GM23338 (cell line): ENCODE results near the gene DBF4B. TPM values are rescaled to one million over a fixed set of nuclear protein-coding genes. Genes with fewer than 3 reads are reported as not detected.

Experiments
- ATAC-seq: fragments of 200-7000 bp; cut with Tn5 transposase; 3 replicates; pipeline ENCODE4 v1.9.1; 2020
- DNase-seq: peaks from one replicate; pipeline ENCODE4 v3.0.0-alpha.2; 2015; ENCODE audit warnings: low spot score
- H2AFZ ChIP-seq: fragments of 200-600 bp; sonication (generic); 2 replicates; pipeline ENCODE4 v1.8.0; 2016; ENCODE audit warnings: antibody characterized with exemption, mild to moderate bottlenecking, moderate library complexity
- H3F3A ChIP-seq: fragments of 200-600 bp; sonication (generic); replicated peaks from 2 replicates; pipeline ENCODE4 v1.8.0; 2017; ENCODE audit warnings: antibody characterized with exemption, mixed run types, low read depth
- H3K27ac ChIP-seq: fragments of 200-600 bp; sonication (generic); 2 replicates; pipeline ENCODE4 v1.6.1; 2016; ENCODE audit warnings: low read depth
- H3K27me3 ChIP-seq: fragments of 200-600 bp; sonication (generic); 2 replicates; pipeline ENCODE4 v1.8.0; 2016; ENCODE audit warnings: mild to moderate bottlenecking, mixed run types, moderate library complexity; ENCODE audit not compliant: insufficient read depth
- H3K36me3 ChIP-seq: fragments of 200-600 bp; sonication (generic); 2 replicates; pipeline ENCODE4 v1.8.0; 2016; ENCODE audit warnings: mild to moderate bottlenecking; ENCODE audit not compliant: insufficient read depth
- H3K4me1 ChIP-seq: fragments of 200-600 bp; sonication (generic); 2 replicates; pipeline ENCODE4 v1.8.0; 2016; ENCODE audit warnings: mild to moderate bottlenecking, moderate library complexity; ENCODE audit not compliant: insufficient read depth
- H3K4me2 ChIP-seq: fragments of 200-600 bp; sonication (generic); 2 replicates; pipeline ENCODE4 v1.7.1; 2017; ENCODE audit warnings: mixed run types
- H3K4me3 ChIP-seq: fragments of 200-600 bp; sonication (generic); 2 replicates; pipeline ENCODE4 v1.6.1; 2016; ENCODE audit warnings: mixed run types
- H3K79me2 ChIP-seq: fragments of 200-600 bp; sonication (generic); replicated peaks from 2 replicates; pipeline ENCODE4 v1.8.0; 2017; ENCODE audit warnings: mild to moderate bottlenecking; ENCODE audit not compliant: insufficient read depth
- H3K9me2 ChIP-seq: fragments of 200-600 bp; sonication (generic); 2 replicates; pipeline ENCODE4 v1.8.0; 2017; ENCODE audit not compliant: insufficient read depth
- H4K20me1 ChIP-seq: fragments of 200-600 bp; sonication (generic); replicated peaks from 2 replicates; pipeline ENCODE4 v1.8.0; 2017; ENCODE audit warnings: mild to moderate bottlenecking; ENCODE audit not compliant: insufficient read depth
- H3K27ac Mint-ChIP-seq: 2 replicates; pipeline ENCODE4 v1.8.0; 2020; ENCODE audit warnings: inconsistent platforms, mild to moderate bottlenecking, moderate library complexity, mixed read lengths
- H3K27me3 Mint-ChIP-seq: 3 replicates; pipeline ENCODE4 v1.8.0; 2022; ENCODE audit warnings: low read depth, mild to moderate bottlenecking, moderate library complexity, mixed read lengths, inconsistent platforms; ENCODE audit not compliant: insufficient read depth, poor library complexity
- H3K36me3 Mint-ChIP-seq: 3 replicates; pipeline ENCODE4 v1.8.0; 2021; ENCODE audit warnings: low read depth, mild to moderate bottlenecking, inconsistent platforms, moderate library complexity, mixed read lengths
- H3K4me1 Mint-ChIP-seq: 3 replicates; pipeline ENCODE4 v1.8.0; 2020; ENCODE audit warnings: mild to moderate bottlenecking, inconsistent platforms, mixed read lengths
- H3K4me3 Mint-ChIP-seq: 3 replicates; pipeline ENCODE4 v1.8.0; 2021; ENCODE audit warnings: moderate library complexity, mild to moderate bottlenecking, inconsistent platforms, mixed read lengths
- H3K9me3 Mint-ChIP-seq: 3 replicates; pipeline ENCODE4 v1.8.0; 2020; ENCODE audit warnings: moderate library complexity, mild to moderate bottlenecking, inconsistent platforms, mixed read lengths
- CREB1 ChIP-seq: fragments of 250-450 bp; sonication (Bioruptor Pico); IDR thresholded peaks from 2 replicates; pipeline ENCODE4 v1.5.0; 2020; ENCODE audit warnings: low read depth, mild to moderate bottlenecking, moderate library complexity
- EZH2 ChIP-seq: fragments of 200-600 bp; sonication (generic); IDR thresholded peaks from one replicate; pipeline ENCODE4 v1.8.0; 2017; ENCODE audit warnings: antibody characterized with exemption, mild to moderate bottlenecking, low read depth; ENCODE audit not compliant: unreplicated experiment
- EZH2phosphoT487 ChIP-seq: fragments of 200-600 bp; sonication (generic); IDR thresholded peaks from one replicate; pipeline ENCODE4 v1.8.1; 2018; ENCODE audit warnings: antibody characterized with exemption; ENCODE audit not compliant: unreplicated experiment
- JUNB ChIP-seq: IDR thresholded peaks from one replicate; pipeline ENCODE4 v1.6.1; 2016; ENCODE audit warnings: antibody characterized with exemption; ENCODE audit not compliant: unreplicated experiment
- NANOG ChIP-seq: IDR thresholded peaks from 2 replicates; pipeline ENCODE4 v1.6.1; 2016; ENCODE audit warnings: antibody characterized with exemption, borderline replicate concordance
- POLR2AphosphoS5 ChIP-seq: IDR thresholded peaks from 2 replicates; pipeline ENCODE4 v1.6.1; 2016; ENCODE audit warnings: antibody characterized with exemption, low read depth
- STAT1 ChIP-seq: IDR thresholded peaks from one replicate; pipeline ENCODE4 v1.6.1; 2016; ENCODE audit warnings: antibody characterized with exemption; ENCODE audit not compliant: unreplicated experiment
- ZNF114 ChIP-seq: fragments of 250-450 bp; sonication (Bioruptor Pico); IDR thresholded peaks from 2 replicates; pipeline ENCODE4 v1.5.0; 2020; ENCODE audit warnings: mild to moderate bottlenecking, moderate library complexity
- ZNF331 ChIP-seq: fragments of 250-450 bp; sonication (Bioruptor Pico); IDR thresholded peaks from 2 replicates; pipeline ENCODE4 v1.5.0; 2020; ENCODE audit warnings: low read depth, mild to moderate bottlenecking, moderate library complexity
- polyA plus RNA-seq: library from polyadenylated mRNA; unstranded; fragments of >200 nt; fragmentation: Nextera tagmentation; extraction: Ambion mirVana; gene quantifications from 2 replicates; pipeline ENCODE4 v1.2.1, GENCODE V29; 2016
- total RNA-seq: library from RNA; depleted of rRNA; stranded (reverse); fragments of >200 nt; shearing (Covaris generic); gene quantifications from 2 replicates; pipeline ENCODE4 v1.2.3, GENCODE V29; 2014
- TF ChIP-seq, protein P1 (sequence below), 2 experiments: fragments of 200-600 bp in 1 of 2; sonication (generic) in 1 of 2; conservative IDR thresholded peaks; 2 replicates each; pipeline versions ENCODE4 v1.5.1 to v1.6.1; 2016 to 2017; ENCODE audit warnings: antibody characterized with exemption in 2 of 2, low read depth in 2 of 2, mild to moderate bottlenecking in 2 of 2, moderate library complexity in 1 of 2
- TF ChIP-seq, protein P2 (sequence below): IDR thresholded peaks from one replicate; pipeline ENCODE4 v1.6.1; 2018; ENCODE audit warnings: antibody characterized with exemption; ENCODE audit not compliant: unreplicated experiment

Gene DBF4B
- total and polyA plus RNA-seq, 2 experiments from 2014 or later: 9.9 to 16.4 TPM

DNA sequence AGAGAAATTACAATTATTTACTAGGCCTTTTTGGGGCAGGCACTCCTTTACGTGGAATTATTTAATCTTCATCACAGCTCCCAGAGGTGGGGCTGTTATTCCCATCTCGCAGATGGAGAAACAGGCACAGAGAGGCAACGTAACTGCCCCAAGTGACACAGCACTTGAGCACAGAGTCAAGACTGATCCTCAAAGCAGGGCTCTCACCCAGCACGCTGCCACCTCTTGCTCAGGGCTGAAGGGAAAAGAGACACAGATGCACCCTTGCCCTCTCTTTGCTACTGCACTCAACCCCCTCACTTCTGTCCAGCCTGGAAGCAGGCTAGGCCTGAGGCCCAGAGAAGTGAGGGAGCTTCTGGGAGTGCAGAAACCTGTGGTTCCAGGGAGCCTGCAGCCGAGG, 54.7 kb downstream of the DBF4B start:
- Histone ChIP-seq H3K4me3 (no peak overlapping the region), H3K4me2 (no peak overlapping the region), H4K20me1 (no peaks in the 10 kb centered on the region), H3K27ac (no peak overlapping the region), H3K36me3 (no peaks in the 10 kb centered on the region), H2AFZ (no peak overlapping the region), H3K4me1 (peaks cover 4% of the 10 kb centered on the region; the same call in 1 of the 2 replicates), H3K27me3 (peaks cover 31% of the 10 kb centered on the region), H3F3A (no peaks in the 10 kb centered on the region; the same call in 1 of the 2 replicates), H3K79me2 (no peaks in the 10 kb centered on the region), H3K9me2 (no peaks in the 10 kb centered on the region)
- Mint-ChIP-seq H3K36me3 (no peaks in the 10 kb centered on the region), H3K27me3 (peaks cover 29% of the 10 kb centered on the region), H3K4me3 (no peak overlapping the region), H3K9me3 (no peaks in the 10 kb centered on the region), H3K4me1 (peaks cover 11% of the 10 kb centered on the region; the same call in 2 of the 3 replicates), H3K27ac (no peak overlapping the region)
- no peak for TF ChIP-seq NANOG
- DNase-seq (no peak), ATAC-seq (no peak)

DNA sequence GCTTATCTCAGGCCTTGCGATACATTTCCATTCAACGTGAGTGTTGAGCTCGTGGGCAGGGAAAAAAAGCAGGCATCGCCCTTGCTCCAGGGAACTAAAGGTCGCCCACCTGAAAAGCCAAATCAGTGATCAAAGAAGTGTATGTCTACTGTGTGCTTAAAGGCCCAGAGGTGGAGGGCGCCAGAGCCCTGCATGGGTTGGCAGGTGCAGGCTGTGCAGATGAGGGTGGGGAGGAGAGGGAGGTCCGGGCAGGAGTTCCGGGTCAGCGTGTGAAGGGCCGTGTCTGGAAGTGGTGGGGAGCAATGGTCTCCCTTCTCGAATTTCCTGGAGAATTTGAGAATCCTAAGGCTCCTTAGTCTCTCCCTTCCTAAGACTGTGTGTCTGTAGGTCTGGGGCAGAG, 57.5 kb downstream of the DBF4B start:
- no peaks in the 10 kb centered on the region for H3K36me3 Mint-ChIP-seq
- H3F3A ChIP-seq: no peaks in the 10 kb centered on the region; the same call in 1 of the 2 replicates
- no peaks in the 10 kb centered on the region for H3K9me3 Mint-ChIP-seq
- no peak overlapping the region for H3K27ac Mint-ChIP-seq
- H3K4me1 ChIP-seq: peaks cover 4% of the 10 kb centered on the region; the same call in 1 of the 2 replicates
- no peaks in the 10 kb centered on the region for H4K20me1 ChIP-seq
- H3K4me2 ChIP-seq: no peak overlapping the region
- no peak overlapping the region for H3K4me3 Mint-ChIP-seq
- no peaks in the 10 kb centered on the region for H3K9me2 ChIP-seq
- no peaks in the 10 kb centered on the region for H3K36me3 ChIP-seq
- no peak overlapping the region for H3K27ac ChIP-seq
- H3K27me3 ChIP-seq: peaks cover 9% of the 10 kb centered on the region; the same call in 1 of the 2 replicates
- H3K27me3 Mint-ChIP-seq: peaks cover 21% of the 10 kb centered on the region
- H3K4me3 ChIP-seq: no peak overlapping the region
- H3K4me1 Mint-ChIP-seq: peaks cover 15% of the 10 kb centered on the region
- DNase-seq (no peak), ATAC-seq (peak; percentile 46)
- no peak overlapping the region for H2AFZ ChIP-seq
- H3K79me2 ChIP-seq: no peaks in the 10 kb centered on the region
- TF ChIP-seq NANOG: no peak
- TF ChIP-seq, protein P1, sequence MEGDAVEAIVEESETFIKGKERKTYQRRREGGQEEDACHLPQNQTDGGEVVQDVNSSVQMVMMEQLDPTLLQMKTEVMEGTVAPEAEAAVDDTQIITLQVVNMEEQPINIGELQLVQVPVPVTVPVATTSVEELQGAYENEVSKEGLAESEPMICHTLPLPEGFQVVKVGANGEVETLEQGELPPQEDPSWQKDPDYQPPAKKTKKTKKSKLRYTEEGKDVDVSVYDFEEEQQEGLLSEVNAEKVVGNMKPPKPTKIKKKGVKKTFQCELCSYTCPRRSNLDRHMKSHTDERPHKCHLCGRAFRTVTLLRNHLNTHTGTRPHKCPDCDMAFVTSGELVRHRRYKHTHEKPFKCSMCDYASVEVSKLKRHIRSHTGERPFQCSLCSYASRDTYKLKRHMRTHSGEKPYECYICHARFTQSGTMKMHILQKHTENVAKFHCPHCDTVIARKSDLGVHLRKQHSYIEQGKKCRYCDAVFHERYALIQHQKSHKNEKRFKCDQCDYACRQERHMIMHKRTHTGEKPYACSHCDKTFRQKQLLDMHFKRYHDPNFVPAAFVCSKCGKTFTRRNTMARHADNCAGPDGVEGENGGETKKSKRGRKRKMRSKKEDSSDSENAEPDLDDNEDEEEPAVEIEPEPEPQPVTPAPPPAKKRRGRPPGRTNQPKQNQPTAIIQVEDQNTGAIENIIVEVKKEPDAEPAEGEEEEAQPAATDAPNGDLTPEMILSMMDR (conservative IDR thresholded peaks at IDR 0.05; ENCODE audit: low read depth in 2 of 2): peak; percentile 20 to 50; a peak in 2 of 4 replicates

DNA sequence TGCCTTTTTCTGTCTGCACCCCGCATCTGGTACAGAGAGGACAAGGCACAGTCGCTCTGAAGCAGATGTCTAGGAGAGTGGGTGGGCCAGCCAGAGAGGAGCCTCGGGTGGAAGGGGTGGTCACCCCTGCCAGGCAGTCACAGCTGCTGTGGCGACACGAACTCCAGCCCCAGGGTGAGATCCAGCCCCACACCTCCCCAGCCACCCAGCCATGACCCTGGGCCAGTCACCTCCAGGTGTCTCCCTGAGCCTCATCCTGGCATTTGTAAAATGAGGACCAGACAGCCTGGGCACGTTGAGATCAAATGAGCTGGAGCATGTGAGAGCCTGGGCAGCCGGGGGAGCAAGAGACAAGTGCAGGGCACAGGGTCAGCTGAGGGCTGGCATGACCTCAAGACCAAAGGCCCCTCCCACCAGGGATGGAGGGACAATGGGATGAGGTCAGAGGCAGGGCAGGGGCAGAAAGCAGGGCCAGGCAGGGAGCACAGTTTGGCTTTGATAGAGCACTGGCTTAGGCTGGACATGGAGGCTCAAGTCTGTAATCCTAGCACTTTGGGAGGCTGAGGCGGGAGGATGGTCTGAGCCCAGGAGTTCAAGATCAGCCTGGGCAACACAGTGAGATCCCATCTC, 58.1 kb downstream of the DBF4B start:
- no peaks in the 10 kb centered on the region for H3K9me2 ChIP-seq
- Mint-ChIP-seq H3K27me3 (peaks cover 17% of the 10 kb centered on the region), H3K9me3 (no peaks in the 10 kb centered on the region), H3K4me3 (no peak overlapping the region), H3K27ac (no peak overlapping the region), H3K4me1 (peaks cover 15% of the 10 kb centered on the region), H3K36me3 (no peaks in the 10 kb centered on the region)
- no peaks in the 10 kb centered on the region; the same call in 1 of the 2 replicates for H3F3A ChIP-seq
- H3K4me1 ChIP-seq: peaks cover 4% of the 10 kb centered on the region; the same call in 1 of the 2 replicates
- H3K4me2 ChIP-seq: no peak overlapping the region
- no peaks in the 10 kb centered on the region for H4K20me1 ChIP-seq
- no peaks in the 10 kb centered on the region for H3K36me3 ChIP-seq
- ATAC-seq (peak; percentile 16), DNase-seq (no peak)
- H3K27me3 ChIP-seq: peaks cover 3% of the 10 kb centered on the region; the same call in 1 of the 2 replicates
- no peak overlapping the region for H2AFZ ChIP-seq
- H3K79me2 ChIP-seq: no peaks in the 10 kb centered on the region
- no peak overlapping the region for H3K4me3 ChIP-seq
- no peak overlapping the region for H3K27ac ChIP-seq
- TF ChIP-seq, protein P1 (conservative IDR thresholded peaks at IDR 0.05; ENCODE audit: low read depth in 2 of 2): no peak
- no peak for TF ChIP-seq STAT1
- no peak for TF ChIP-seq ZNF331 (CRISPR knock-in tag)
- no peak for TF ChIP-seq JUNB
- no peak for TF ChIP-seq EZH2
- TF ChIP-seq ZNF114: no peak
- TF ChIP-seq EZH2phosphoT487: no peak
- TF ChIP-seq, protein P2, sequence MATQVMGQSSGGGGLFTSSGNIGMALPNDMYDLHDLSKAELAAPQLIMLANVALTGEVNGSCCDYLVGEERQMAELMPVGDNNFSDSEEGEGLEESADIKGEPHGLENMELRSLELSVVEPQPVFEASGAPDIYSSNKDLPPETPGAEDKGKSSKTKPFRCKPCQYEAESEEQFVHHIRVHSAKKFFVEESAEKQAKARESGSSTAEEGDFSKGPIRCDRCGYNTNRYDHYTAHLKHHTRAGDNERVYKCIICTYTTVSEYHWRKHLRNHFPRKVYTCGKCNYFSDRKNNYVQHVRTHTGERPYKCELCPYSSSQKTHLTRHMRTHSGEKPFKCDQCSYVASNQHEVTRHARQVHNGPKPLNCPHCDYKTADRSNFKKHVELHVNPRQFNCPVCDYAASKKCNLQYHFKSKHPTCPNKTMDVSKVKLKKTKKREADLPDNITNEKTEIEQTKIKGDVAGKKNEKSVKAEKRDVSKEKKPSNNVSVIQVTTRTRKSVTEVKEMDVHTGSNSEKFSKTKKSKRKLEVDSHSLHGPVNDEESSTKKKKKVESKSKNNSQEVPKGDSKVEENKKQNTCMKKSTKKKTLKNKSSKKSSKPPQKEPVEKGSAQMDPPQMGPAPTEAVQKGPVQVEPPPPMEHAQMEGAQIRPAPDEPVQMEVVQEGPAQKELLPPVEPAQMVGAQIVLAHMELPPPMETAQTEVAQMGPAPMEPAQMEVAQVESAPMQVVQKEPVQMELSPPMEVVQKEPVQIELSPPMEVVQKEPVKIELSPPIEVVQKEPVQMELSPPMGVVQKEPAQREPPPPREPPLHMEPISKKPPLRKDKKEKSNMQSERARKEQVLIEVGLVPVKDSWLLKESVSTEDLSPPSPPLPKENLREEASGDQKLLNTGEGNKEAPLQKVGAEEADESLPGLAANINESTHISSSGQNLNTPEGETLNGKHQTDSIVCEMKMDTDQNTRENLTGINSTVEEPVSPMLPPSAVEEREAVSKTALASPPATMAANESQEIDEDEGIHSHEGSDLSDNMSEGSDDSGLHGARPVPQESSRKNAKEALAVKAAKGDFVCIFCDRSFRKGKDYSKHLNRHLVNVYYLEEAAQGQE: no peak
- TF ChIP-seq POLR2AphosphoS5: no peak
- TF ChIP-seq CREB1: no peak
- no peak for TF ChIP-seq NANOG
